HG03520 (cell line): ENCODE data around the gene NWD2.

ENCODE experiments used
- ATAC-seq: cut with Tn5 transposase; IDR thresholded peaks from one replicate; pipeline ENCODE4 v1.9.1; 2021; ENCODE audit warnings: mild to moderate bottlenecking, moderate library complexity; ENCODE audit not compliant: unreplicated experiment

NWD2 gene

GRCh38 chr4:37279121-37279520, 34.6 kb downstream of the NWD2 start:
- no peak for ATAC-seq

DNA sequence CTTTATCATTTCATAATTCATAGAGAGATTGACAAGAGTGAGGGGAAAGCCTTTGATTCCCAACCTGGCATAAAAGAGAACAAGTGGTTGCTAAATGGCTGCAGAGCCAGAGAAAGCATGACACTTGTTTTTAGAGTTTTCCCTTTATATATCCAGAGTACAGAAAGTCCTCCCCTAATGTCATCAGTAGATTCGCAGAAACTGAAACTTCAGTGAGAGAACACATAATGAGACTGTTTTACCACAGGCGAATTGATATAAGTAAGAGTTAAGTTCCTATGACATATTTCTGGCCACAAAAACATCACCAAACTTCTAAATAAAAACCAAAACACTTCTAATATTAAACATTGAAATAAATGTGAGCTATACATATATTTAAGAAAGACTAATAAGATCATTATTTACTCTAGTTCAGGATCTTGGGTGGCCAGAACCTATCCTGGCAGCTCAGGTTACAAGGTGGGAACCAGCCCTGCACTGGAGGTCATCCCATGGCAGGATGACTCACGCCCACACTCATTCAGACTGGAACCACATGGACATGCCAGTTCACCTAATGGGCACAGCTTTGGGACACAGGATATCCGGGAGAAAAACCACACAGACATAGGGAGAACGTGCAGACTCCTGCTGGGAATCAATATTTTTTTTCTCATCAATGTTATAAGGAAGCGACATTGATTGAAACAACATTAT, 35.5 kb downstream of the NWD2 start:
- no peak for ATAC-seq

DNA sequence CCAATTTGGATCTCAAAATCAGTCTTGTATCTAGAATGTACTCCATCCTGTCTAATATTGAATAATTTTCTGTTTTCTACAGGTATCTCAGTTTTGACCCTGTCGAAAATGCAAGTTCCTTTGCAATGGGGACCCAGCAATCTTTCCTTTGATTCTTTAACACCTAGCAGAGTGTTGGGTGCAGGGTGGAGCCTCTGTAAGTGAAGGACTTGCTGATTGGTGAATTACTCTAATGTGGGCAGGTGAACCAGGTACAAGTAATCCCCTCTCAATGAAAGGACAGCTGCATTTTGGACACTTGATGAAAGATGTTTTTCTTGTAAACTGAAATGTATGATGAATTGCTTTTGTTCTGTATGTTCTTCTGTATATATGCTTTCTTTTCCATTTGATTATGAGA, 54.9 kb downstream of the NWD2 start:
- no peak for ATAC-seq

DNA sequence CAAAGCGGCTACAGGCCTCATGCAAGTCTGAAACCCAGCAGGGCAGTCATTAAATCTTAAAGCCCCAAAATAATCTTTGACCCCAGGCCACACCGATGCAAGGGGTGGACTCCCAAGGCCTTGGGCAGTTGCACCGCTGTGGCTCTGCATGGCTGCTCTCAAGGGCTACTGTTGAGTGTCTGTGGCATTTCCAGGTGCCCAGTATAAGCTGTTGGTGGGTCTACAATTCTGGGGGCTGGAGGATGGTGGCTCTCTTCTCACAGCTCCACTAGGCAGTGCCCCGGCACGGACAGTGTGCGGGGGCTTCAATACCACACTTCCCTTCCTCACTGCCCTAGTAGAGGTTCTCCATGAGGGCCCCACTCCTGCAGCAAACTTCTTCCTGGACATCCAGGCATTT, 60.1 kb downstream of the NWD2 start:
- no peak for ATAC-seq

GRCh38 chr4:37305984-37306383, 61.4 kb downstream of the NWD2 start:
- no peak for ATAC-seq

DNA sequence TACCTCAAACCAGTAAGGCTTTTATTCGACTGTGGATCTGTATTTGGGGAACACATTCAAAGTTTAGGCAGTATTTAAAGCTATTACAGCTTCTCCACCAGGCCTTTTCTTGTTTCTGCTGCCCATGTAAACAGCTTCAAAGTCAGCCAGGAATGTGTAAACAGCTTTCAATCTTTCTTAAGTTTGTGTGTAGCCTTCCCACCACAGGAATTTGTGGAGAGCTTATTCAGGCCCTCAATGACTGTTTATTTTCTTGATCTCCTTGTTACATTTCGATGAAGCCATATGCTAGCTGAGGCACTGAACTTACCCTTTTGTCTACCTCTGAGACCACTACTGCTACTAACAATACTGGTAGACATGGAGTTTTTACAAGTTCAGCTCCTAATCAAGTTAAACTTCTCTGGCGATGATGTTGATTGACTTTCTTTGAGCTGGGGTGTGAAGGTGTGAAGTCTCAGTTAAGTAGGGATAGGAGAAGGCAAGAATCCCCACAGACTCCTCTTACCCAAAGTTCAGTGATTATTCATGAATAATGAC, 72.6 kb downstream of the NWD2 start:
- no peak for ATAC-seq

GRCh38 chr4:37320513-37321235, 76.1 kb downstream of the NWD2 start:
- no peak for ATAC-seq

DNA sequence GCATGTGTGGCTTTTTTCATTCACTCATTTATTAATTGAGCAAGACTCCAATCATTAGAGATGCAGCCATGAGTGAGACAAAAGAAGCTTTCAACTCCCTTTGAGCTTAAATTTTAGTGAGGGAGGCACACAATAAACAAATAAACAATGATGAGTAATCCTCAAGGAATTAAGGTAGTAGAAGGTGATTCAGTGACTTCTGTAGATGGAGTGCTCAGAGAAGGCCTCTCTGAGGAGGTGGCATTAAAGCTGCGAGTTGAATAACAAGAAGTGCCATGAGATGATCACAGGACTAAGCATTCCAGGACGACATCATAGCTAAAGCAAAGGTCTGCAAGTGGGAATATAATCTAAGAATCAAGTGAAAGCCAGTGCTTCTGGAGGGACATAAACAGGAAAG, 77.6 kb downstream of the NWD2 start:
- no peak for ATAC-seq

- ATAC-seq = no peak
Observed at GRCh38 chr4:37324546-37324945, 80.0 kb downstream of the NWD2 start.

DNA sequence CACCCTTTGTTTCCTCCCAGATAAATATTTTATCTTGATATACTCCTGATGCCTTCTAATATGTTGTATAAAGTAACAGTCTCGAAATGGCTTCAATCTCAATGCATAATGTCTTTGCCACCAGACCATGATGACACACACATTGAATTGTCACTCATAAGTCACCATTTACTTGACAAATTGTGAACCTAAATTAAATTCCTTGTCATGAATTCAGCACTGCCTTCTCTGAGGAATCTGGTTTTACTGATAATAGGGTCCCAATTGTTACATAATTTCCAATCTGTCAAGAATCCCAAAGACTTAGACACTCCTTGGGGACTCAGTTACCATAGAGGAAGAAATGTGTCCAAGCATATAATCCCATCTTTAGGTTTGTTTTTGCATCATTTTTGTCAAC, 82.3 kb downstream of the NWD2 start:
- ATAC-seq = no peak

DNA sequence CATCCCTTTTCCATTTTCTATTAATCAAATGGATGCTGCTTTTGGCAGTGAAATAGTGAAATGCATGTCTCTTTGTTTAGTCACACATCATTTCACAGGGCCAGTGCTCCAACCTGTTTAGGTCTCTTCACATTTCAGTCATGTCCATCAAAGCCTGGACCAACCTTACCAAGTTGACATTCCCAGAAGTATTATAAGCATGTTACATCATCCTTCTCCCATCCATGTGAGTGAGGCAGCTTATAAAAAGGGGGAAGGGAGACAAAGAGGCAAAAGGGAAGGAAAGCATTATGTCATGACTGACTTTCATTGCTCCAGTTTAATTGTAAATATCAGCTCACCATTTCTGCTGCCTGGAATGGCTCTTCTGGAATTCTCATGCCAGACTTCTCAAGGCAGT, 94.4 kb downstream of the NWD2 start:
- no peak for ATAC-seq

- ATAC-seq = no peak
Observed at GRCh38 chr4:37358748-37359147, 114.2 kb downstream of the NWD2 start.

- ATAC-seq = no peak
Observed at GRCh38 chr4:37359261-37359660, 114.7 kb downstream of the NWD2 start.

DNA sequence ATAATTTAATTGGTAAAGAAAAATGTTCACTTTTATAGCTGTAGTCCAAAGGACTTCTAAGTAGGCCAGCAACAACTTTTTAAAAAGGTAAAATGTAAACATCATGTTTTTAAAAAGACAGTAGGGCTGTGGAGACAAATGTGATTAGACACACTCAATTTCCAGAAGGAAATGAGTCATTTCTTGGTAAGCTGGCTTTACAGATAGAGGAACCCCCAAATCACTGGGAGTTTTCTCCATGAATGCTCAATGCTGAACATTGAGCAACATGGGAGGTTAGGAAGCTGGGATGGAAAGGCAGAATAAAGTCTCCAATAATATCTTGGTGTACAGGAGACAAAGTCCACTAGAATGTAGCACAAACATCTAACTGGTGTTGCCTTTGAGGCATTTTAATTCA, 121.3 kb downstream of the NWD2 start:
- ATAC-seq = no peak

DNA sequence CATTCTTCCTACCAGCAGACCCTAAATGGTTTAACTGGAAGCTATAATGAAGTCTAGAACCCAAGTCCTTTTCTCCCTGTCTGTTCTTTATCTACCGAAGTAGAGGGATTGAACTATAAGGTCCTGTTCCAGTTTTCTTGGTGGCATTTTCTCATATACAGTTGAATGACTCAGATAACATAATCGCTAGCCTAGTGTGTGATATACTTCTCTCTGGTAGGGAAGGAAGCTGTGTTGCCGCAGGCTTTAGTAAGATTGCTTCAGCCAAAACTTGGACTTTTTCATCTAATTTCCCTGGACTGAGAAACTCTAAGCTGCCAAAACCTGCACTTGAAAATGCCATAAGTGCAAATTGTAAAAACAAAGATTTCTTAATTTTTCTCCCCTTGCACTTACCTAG, 123.4 kb downstream of the NWD2 start:
- no peak for ATAC-seq

- no peak for ATAC-seq
Observed at GRCh38 chr4:37370052-37370451, 125.5 kb downstream of the NWD2 start.

- ATAC-seq = no peak
Observed at GRCh38 chr4:37381040-37381668, 136.6 kb downstream of the NWD2 start.

- ATAC-seq = peak; percentile 67
Observed at GRCh38 chr4:37383579-37384229, 139.2 kb downstream of the NWD2 start.

- ATAC-seq = no peak
Observed at GRCh38 chr4:37385424-37385823, 140.9 kb downstream of the NWD2 start.

DNA sequence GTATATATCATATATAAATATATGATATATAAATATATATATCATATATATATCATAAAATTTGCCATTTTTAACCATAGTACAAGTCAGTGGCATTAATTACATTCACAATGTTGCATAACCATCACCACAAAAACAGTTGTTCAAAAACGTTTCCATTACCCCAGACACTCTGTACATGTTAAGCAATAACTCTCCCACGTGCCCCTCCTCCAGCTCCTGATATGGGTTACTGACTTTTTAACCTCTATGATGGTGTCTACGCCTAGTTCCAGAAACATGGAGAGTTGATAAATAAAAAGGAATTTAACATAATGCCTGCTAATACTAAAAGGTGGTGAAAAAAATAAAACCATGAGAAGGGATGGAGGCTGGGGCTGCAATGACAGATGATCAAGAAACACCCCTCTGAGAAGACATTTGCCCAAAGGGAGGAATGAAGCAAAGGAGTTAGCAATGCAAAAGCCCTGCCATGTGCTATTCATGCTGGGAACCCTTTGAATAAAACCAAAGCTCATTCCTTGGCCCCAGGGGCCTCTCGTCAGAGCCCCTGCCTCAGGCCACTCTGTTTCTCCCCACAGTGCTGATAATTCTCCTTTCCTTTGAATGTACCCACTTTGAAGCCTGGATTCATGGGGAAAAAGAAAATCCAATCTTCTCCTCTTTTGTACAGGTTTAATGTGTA, 144.3 kb downstream of the NWD2 start:
- ATAC-seq = no peak

GRCh38 chr4:37389366-37389765, 144.8 kb downstream of the NWD2 start:
- ATAC-seq = no peak
